IMR-90 (cell line): ENCODE data around the gene F3. TPM values are rescaled to one million over a fixed set of nuclear protein-coding genes. Genes with fewer than 3 reads are reported as not detected.

Source experiments
- ATAC-seq: fragments of 200-7000 bp; cut with Tn5 transposase; 2 replicates; pipeline ENCODE4 v1.9.1; 2020; ENCODE audit warnings: low read depth, mild to moderate bottlenecking, moderate library complexity
- BruUV-seq: library from RNA; stranded (reverse); fragments of 400-500 nt; replicated peaks from 2 replicates; lab custom pipeline; 2021; lab: Mats Ljungman, UMichigan
- CTCF ChIA-PET: fragments of 300-600 bp; formaldehyde crosslinking; extraction: SDS; loops from one replicate; lab custom pipeline; 2021; ENCODE audit warnings: antibody characterized with exemption; lab: Yijun Ruan, JAX
- POLR2A ChIA-PET: fragments of 300-600 bp; sonication (Branson Sonifier 250); formaldehyde crosslinking; loops from one replicate; lab custom pipeline; 2022; ENCODE audit warnings: antibody characterized with exemption; ENCODE audit not compliant: unreplicated experiment; lab: Charles Lee
- DNase-seq: peaks from one replicate; pipeline ENCODE4 v3.0.0; 2013
- H2AFZ ChIP-seq: replicated peaks from 2 replicates; pipeline ENCODE3; 2013; ENCODE audit warnings: low read length, mild to moderate bottlenecking; ENCODE audit not compliant: poor library complexity
- H2AK5ac ChIP-seq: 2 replicates; pipeline ENCODE4 v1.6.1; 2013; ENCODE audit warnings: low read depth, low read length, inconsistent platforms
- H2AK9ac ChIP-seq: replicated peaks from 2 replicates; pipeline ENCODE3; 2013; ENCODE audit warnings: mild to moderate bottlenecking, low read depth, low read length, moderate library complexity; ENCODE audit not compliant: poor library complexity
- H2BK120ac ChIP-seq: 2 replicates; pipeline ENCODE4 v1.6.1; 2013; ENCODE audit warnings: low read depth, low read length, inconsistent platforms
- H2BK15ac ChIP-seq: 3 replicates; pipeline ENCODE4 v1.6.1; 2013; ENCODE audit warnings: low read depth, low read length, inconsistent platforms
- H2BK20ac ChIP-seq: 2 replicates; pipeline ENCODE4 v1.6.1; 2013; ENCODE audit warnings: low read depth, mild to moderate bottlenecking, inconsistent platforms, low read length, moderate library complexity
- H2BK5ac ChIP-seq: 2 replicates; pipeline ENCODE4 v1.6.1; 2013; ENCODE audit warnings: mild to moderate bottlenecking, low read depth, low read length, inconsistent platforms; ENCODE audit not compliant: poor library complexity, severe bottlenecking
- H3K14ac ChIP-seq: replicated peaks from 2 replicates; pipeline ENCODE4 v1.6.1; 2013; ENCODE audit warnings: low read depth, low read length, inconsistent platforms
- H3K18ac ChIP-seq: 2 replicates; pipeline ENCODE4 v1.6.1; 2013; ENCODE audit warnings: low read depth, low read length, control low read depth
- H3K23ac ChIP-seq: 2 replicates; pipeline ENCODE4 v1.6.1; 2013; ENCODE audit warnings: low read depth, low read length, inconsistent platforms
- H3K27ac ChIP-seq: 2 replicates; pipeline ENCODE4 v1.5.1; 2013; ENCODE audit warnings: mild to moderate bottlenecking, control low read depth, low read length; ENCODE audit not compliant: insufficient read depth
- H3K27me3 ChIP-seq: 2 replicates; pipeline ENCODE4 v1.6.1; 2013; ENCODE audit warnings: low read length; ENCODE audit not compliant: control insufficient read depth, insufficient read depth
- H3K36me3 ChIP-seq: 2 replicates; pipeline ENCODE4 v1.6.1; 2013; ENCODE audit warnings: low read length, mixed read lengths; ENCODE audit not compliant: control insufficient read depth, insufficient read depth
- H3K4ac ChIP-seq: 2 replicates; pipeline ENCODE4 v1.6.1; 2013; ENCODE audit warnings: low read depth, low read length, inconsistent platforms
- H3K4me1 ChIP-seq: 2 replicates; pipeline ENCODE4 v1.6.1; 2013; ENCODE audit warnings: low read length, mixed read lengths; ENCODE audit not compliant: control insufficient read depth, insufficient read depth
- H3K4me2 ChIP-seq: 2 replicates; pipeline ENCODE4 v1.6.1; 2013; ENCODE audit warnings: low read depth, mild to moderate bottlenecking, control low read depth, low read length, moderate library complexity
- H3K4me3 ChIP-seq: 2 replicates; pipeline ENCODE4 v1.5.1; 2013; ENCODE audit warnings: low read depth, mild to moderate bottlenecking, control low read depth, low read length, moderate library complexity; ENCODE audit not compliant: insufficient read depth
- H3K56ac ChIP-seq: 2 replicates; pipeline ENCODE4 v1.6.1; 2013; ENCODE audit warnings: low read length, inconsistent platforms; ENCODE audit not compliant: insufficient read depth; ENCODE audit errors: extremely low read depth
- H3K79me1 ChIP-seq, 2 experiments: 2 replicates each; pipeline ENCODE4 v1.6.1; 2013; ENCODE audit warnings: low read length in 2 of 2, inconsistent platforms in 1 of 2, low read depth in 1 of 2
- H3K9ac ChIP-seq: 2 replicates; pipeline ENCODE4 v1.6.1; 2013; ENCODE audit warnings: low read depth, low read length, control low read depth
- H3K9me1 ChIP-seq: 2 replicates; pipeline ENCODE4 v1.6.1; 2013; ENCODE audit warnings: low read length, inconsistent platforms; ENCODE audit not compliant: insufficient read depth
- H3K9me3 ChIP-seq: 2 replicates; pipeline ENCODE4 v1.6.1; 2013; ENCODE audit warnings: low read length; ENCODE audit not compliant: control insufficient read depth, insufficient read depth
- H4K20me1 ChIP-seq: 2 replicates; pipeline ENCODE4 v1.6.1; 2013; ENCODE audit warnings: low read length, inconsistent platforms; ENCODE audit not compliant: insufficient read depth
- H4K5ac ChIP-seq: 2 replicates; pipeline ENCODE4 v1.6.1; 2013; ENCODE audit warnings: mild to moderate bottlenecking, low read depth, low read length, control low read depth
- H4K8ac ChIP-seq, 2 experiments: 2 replicates each; pipeline ENCODE4 v1.6.1; 2013; ENCODE audit warnings: low read depth in 2 of 2, low read length in 2 of 2, control low read depth in 1 of 2, inconsistent platforms in 1 of 2
- H4K91ac ChIP-seq: 2 replicates; pipeline ENCODE4 v1.6.1; 2013; ENCODE audit warnings: low read depth, low read length, inconsistent platforms; ENCODE audit not compliant: insufficient read depth
- BHLHE40 ChIP-seq: fragments of 150-350 bp; IDR thresholded peaks from 2 replicates; pipeline ENCODE4 v1.6.1; 2016; ENCODE audit warnings: mild to moderate bottlenecking, low read depth, low read length
- CHD1 ChIP-seq: IDR thresholded peaks from 2 replicates; pipeline ENCODE4 v1.6.1; 2012; ENCODE audit warnings: low read depth, low read length, improper control_type of control experiment
- MXI1 ChIP-seq: IDR thresholded peaks from 2 replicates; pipeline ENCODE4 v1.6.1; 2012; ENCODE audit warnings: low read depth, mild to moderate bottlenecking, low read length, moderate library complexity, borderline replicate concordance
- NFE2L2 ChIP-seq: fragments of 150-350 bp; IDR thresholded peaks from 2 replicates; pipeline ENCODE4 v1.6.1; 2016; ENCODE audit warnings: low read depth, mild to moderate bottlenecking, low read length
- RAD21 ChIP-seq: IDR thresholded peaks from 2 replicates; pipeline ENCODE4 v1.6.1; 2012; ENCODE audit warnings: low read length, improper control_type of control experiment
- USF2 ChIP-seq: fragments of 150-350 bp; IDR thresholded peaks from 2 replicates; pipeline ENCODE4 v1.6.1; 2017; ENCODE audit warnings: mild to moderate bottlenecking, antibody characterized with exemption, low read length, low read depth
- WGBS, 2 experiments: methylation state at CpG; one replicate each; pipeline versions ENCODE4 v1.1.5 to v1.1.7; 2013; ENCODE audit warnings: missing lambda C conversion rate in 2 of 2; ENCODE audit not compliant: insufficient read length in 1 of 2; ENCODE audit errors: extremely low coverage in 2 of 2; 5-methylcytosine and 5-hydroxymethylcytosine counted together
- dilution Hi-C: fragments of 300-500 bp; cut with HindIII; formaldehyde crosslinking; loops from one replicate; pipeline ENCODE4 v1.14.3; 2018; ENCODE audit warnings: low sequenced_read_pairs; ENCODE audit not compliant: unreplicated experiment
- in situ Hi-C: fragments of 300-500 bp; cut with MboI; formaldehyde crosslinking; loops from 3 replicates; pipeline ENCODE4 v1.14.3; 2019; ENCODE audit warnings: low sequenced_read_pairs, inconsistent platforms, mixed read lengths
- intact Hi-C: fragments of 100-400 bp; cut with micrococcal nuclease; formaldehyde crosslinking; loops from 2 replicates; pipeline ENCODE4 v1.10.0; 2022
- polyA plus RNA-seq, 3 experiments: library from polyadenylated mRNA; depleted of rRNA; stranded (reverse); fragments of >200 nt; gene quantifications; 2 replicates each; pipeline ENCODE4 v1.2.3, GENCODE V29; 2012; ENCODE audit warnings: low replicate concordance in 1 of 3
- total RNA-seq: library from RNA; depleted of rRNA; stranded (reverse); fragments of >200 nt; gene quantifications from 2 replicates; pipeline ENCODE4 v1.2.3, GENCODE V29; 2012

Gene F3
- total and polyA plus RNA-seq, 2 of the 4 experiments (the other 2 are of a cell fraction), result 75.6 to 126 TPM

- dilution Hi-C loops, result no loop called here
These were observed 21.1 kb upstream of the F3 start for GRCh38 chr1:94562519-94563260.

More at GRCh38 chr1:94562519-94563260, 21.1 kb upstream of the F3 start:
- no peak overlapping the region for H2BK5ac ChIP-seq
- BruUV-seq, result no TSS peak
- H3K56ac ChIP-seq, result no peak overlapping the region
- DNase-seq, result no peak
- peak overlapping the region; percentile 57 for H3K18ac ChIP-seq
- H3K4me3 ChIP-seq, result no peak overlapping the region
- H3K14ac ChIP-seq, result peak overlapping the region; percentile 5
- H3K23ac ChIP-seq, result peak overlapping the region; percentile 11; the same call in 1 of the 2 replicates
- intact Hi-C loops, result no loop called here
- H3K4me1 ChIP-seq, result peaks cover 22% of the 10 kb centered on the region
- peak overlapping the region; percentile 10 for H4K5ac ChIP-seq
- peaks cover 14% of the 10 kb centered on the region for H3K9me1 ChIP-seq
- no peaks in the 10 kb centered on the region for H3K36me3 ChIP-seq
- CTCF ChIA-PET, result interaction anchor here (1.4 kb wide), 1 partner anchor 12 kb away, joined by 3 read pairs; no protein-coding TSS in a partner anchor
- H4K20me1 ChIP-seq, result no peaks in the 10 kb centered on the region
- peak overlapping the region; percentile 6 to 62; a peak in 2 of 4 replicates for H4K8ac ChIP-seq
- no peak for TF ChIP-seq USF2
- no peak for TF ChIP-seq RAD21
- peak; percentile 13; the same call in 1 of the 2 replicates for TF ChIP-seq BHLHE40
- TF ChIP-seq CHD1, result no peak
- no peak for TF ChIP-seq NFE2L2
- no peak for TF ChIP-seq MXI1
- peak overlapping the region; percentile 88 for H2BK15ac ChIP-seq
- H3K4ac ChIP-seq, result peak overlapping the region; percentile 51
- H3K4me2 ChIP-seq, result no peak overlapping the region
- H2AK9ac ChIP-seq, result peak overlapping the region; percentile 17
- H4K91ac ChIP-seq, result peak overlapping the region; percentile 70
- H2AFZ ChIP-seq, result peak overlapping the region; percentile 11
- no peaks in the 10 kb centered on the region for H3K27me3 ChIP-seq
- H2BK20ac ChIP-seq, result peak overlapping the region; percentile 35
- 100% methylated on average over 1 of the region's 12 CpGs; no CpG with 5 or more reads in 1 of the 2 experiments for WGBS, 2 experiments
- ATAC-seq, result peak; percentile 27
- peak overlapping the region; percentile 63 for H2BK120ac ChIP-seq
- POLR2A ChIA-PET, result interaction anchor here (3.2 kb wide), 1 partner anchor 20 kb away, joined by 15 read pairs; the partner anchor contains the start of gene F3
- peaks cover 0 to 5% of the 10 kb centered on the region in 2 experiments; a peak in 2 of 4 replicates for H3K79me1 ChIP-seq
- 0 out of 2 replicates have a peak overlapping the region, but pooled peaks have one; percentile 20 for H3K27ac ChIP-seq
- peak overlapping the region; percentile 80; the same call in 1 of the 2 replicates for H2AK5ac ChIP-seq
- in situ Hi-C loops, result no loop called here
- no peaks in the 10 kb centered on the region for H3K9me3 ChIP-seq
- H3K9ac ChIP-seq, result no peak overlapping the region
